ENCODE measurements around the gene NRG4.
"Not testable (repeated sequence)": the region's sequence is repeated elsewhere in the genome, so short reads cannot be mapped to it uniquely, and the experiment has no call there.

The NRG4 gene

GRCh38 chr15:75918135-75918534 is 94.1 kb downstream of the NRG4 start:
- no peaks in the 10 kb centered on the region for H3K4me1 ChIP-seq (ENCODE audit: control insufficient read depth in 1 of 2, insufficient read depth in 2 of 2, low read length in 2 of 2)
- H3K4ac ChIP-seq (ENCODE audit: low read depth, low read length): no peak overlapping the region
- WGBS (ENCODE audit: extremely low coverage, insufficient coverage, insufficient read length): no CpG with 5 or more reads among the region's 1 CpG
- DNase-seq: no peak
- H3K4me3 ChIP-seq (ENCODE audit: low read depth, low read length): no peak overlapping the region
- no peak overlapping the region for H4K12ac ChIP-seq (ENCODE audit: low read depth, low read length)
- H3K14ac ChIP-seq (ENCODE audit: low read length): no peak overlapping the region
- H2BK120ac ChIP-seq (ENCODE audit: insufficient read depth, low read length, poor library complexity): no peak overlapping the region
- H3K18ac ChIP-seq (ENCODE audit: low read length): no peak overlapping the region
- H3K36me3 ChIP-seq (ENCODE audit: control insufficient read depth in 1 of 2, insufficient read depth in 2 of 2, low read length in 2 of 2): peaks cover 9 to 38% of the 10 kb centered on the region in 2 experiments
- H4K8ac ChIP-seq (ENCODE audit: low read depth, low read length): no peak overlapping the region
- no peak overlapping the region for H2BK5ac ChIP-seq (ENCODE audit: low read depth, low read length, poor library complexity)
- H3K79me2 ChIP-seq (ENCODE audit: control insufficient read depth, insufficient read depth, low read length, poor library complexity): no peaks in the 10 kb centered on the region
- no peaks in the 10 kb centered on the region for H3K27me3 ChIP-seq (ENCODE audit: insufficient read depth, low read length)
- H3K79me1 ChIP-seq (ENCODE audit: low read length): no peaks in the 10 kb centered on the region
- no peak overlapping the region for H2BK12ac ChIP-seq (ENCODE audit: low read length)
- no peak overlapping the region for H3K23ac ChIP-seq (ENCODE audit: low read length)
- no peak overlapping the region for H3K4me2 ChIP-seq (ENCODE audit: low read length)
- no peak overlapping the region for H2AFZ ChIP-seq (ENCODE audit: insufficient read depth, low read length, poor library complexity)
- H2AK5ac ChIP-seq (ENCODE audit: low read length): no peak overlapping the region
- no peak overlapping the region for H3K9ac ChIP-seq (ENCODE audit: low read length)
- H3K9me3 ChIP-seq (ENCODE audit: insufficient read depth, low read depth, low read length): no peaks in the 10 kb centered on the region
- H3K27ac ChIP-seq (ENCODE audit: low read depth, low read length): no peak overlapping the region
- H4K91ac ChIP-seq (ENCODE audit: low read depth, low read length): no peak overlapping the region

DNA sequence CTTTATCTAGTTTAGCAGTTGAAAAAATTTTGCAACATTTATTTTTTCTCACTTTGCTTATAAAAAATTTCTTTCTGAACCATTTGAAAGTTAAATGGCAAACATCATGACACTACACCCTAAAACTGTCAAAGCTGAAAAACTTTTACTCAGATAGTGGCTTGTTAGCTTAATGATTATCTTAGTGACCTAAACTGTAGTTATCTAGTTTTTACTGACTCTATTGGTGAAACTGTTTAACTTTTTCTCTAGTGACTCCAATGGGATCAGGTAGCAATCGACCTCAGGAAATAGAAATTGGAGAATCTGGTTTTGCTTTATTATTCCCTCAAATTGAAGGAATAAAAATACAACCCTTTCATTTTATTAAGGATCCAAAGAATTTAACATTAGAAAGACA is 95.2 kb downstream of the NRG4 start:
- no peak overlapping the region for H3K4ac ChIP-seq (ENCODE audit: low read depth, low read length)
- no peak overlapping the region for H4K8ac ChIP-seq (ENCODE audit: low read depth, low read length)
- H3K18ac ChIP-seq (ENCODE audit: low read length): no peak overlapping the region
- no CpG with 5 or more reads among the region's 1 CpG for WGBS (ENCODE audit: extremely low coverage, insufficient coverage, insufficient read length)
- no peak overlapping the region for H4K91ac ChIP-seq (ENCODE audit: low read depth, low read length)
- no peak for DNase-seq
- no peak overlapping the region for H3K4me3 ChIP-seq (ENCODE audit: low read depth, low read length)
- H3K79me1 ChIP-seq (ENCODE audit: low read length): no peaks in the 10 kb centered on the region
- no peak overlapping the region for H3K9ac ChIP-seq (ENCODE audit: low read length)
- no peak overlapping the region for H2BK120ac ChIP-seq (ENCODE audit: insufficient read depth, low read length, poor library complexity)
- no peak overlapping the region for H3K14ac ChIP-seq (ENCODE audit: low read length)
- no peak overlapping the region for H2BK12ac ChIP-seq (ENCODE audit: low read length)
- no peaks in the 10 kb centered on the region for H3K79me2 ChIP-seq (ENCODE audit: control insufficient read depth, insufficient read depth, low read length, poor library complexity)
- H2AK5ac ChIP-seq (ENCODE audit: low read length): no peak overlapping the region
- H3K36me3 ChIP-seq (ENCODE audit: control insufficient read depth in 1 of 2, insufficient read depth in 2 of 2, low read length in 2 of 2): peaks cover 9 to 30% of the 10 kb centered on the region in 2 experiments
- no peak overlapping the region for H3K4me2 ChIP-seq (ENCODE audit: low read length)
- H3K4me1 ChIP-seq (ENCODE audit: control insufficient read depth in 1 of 2, insufficient read depth in 2 of 2, low read length in 2 of 2): no peaks in the 10 kb centered on the region
- no peak overlapping the region for H3K23ac ChIP-seq (ENCODE audit: low read length)
- H3K27me3 ChIP-seq (ENCODE audit: insufficient read depth, low read length): no peaks in the 10 kb centered on the region
- H4K12ac ChIP-seq (ENCODE audit: low read depth, low read length): no peak overlapping the region
- H3K27ac ChIP-seq (ENCODE audit: low read depth, low read length): no peak overlapping the region
- H2BK5ac ChIP-seq (ENCODE audit: low read depth, low read length, poor library complexity): no peak overlapping the region
- H2AFZ ChIP-seq (ENCODE audit: insufficient read depth, low read length, poor library complexity): no peak overlapping the region
- H3K9me3 ChIP-seq (ENCODE audit: insufficient read depth, low read depth, low read length): no peaks in the 10 kb centered on the region

GRCh38 chr15:75910355-75910754 is 101.9 kb downstream of the NRG4 start:
- not testable (repeated sequence) for H3K23ac ChIP-seq (ENCODE audit: low read length); H3K14ac ChIP-seq (ENCODE audit: low read length); H3K9ac ChIP-seq (ENCODE audit: low read length); H3K4me1 ChIP-seq (ENCODE audit: control insufficient read depth in 1 of 2, insufficient read depth in 2 of 2, low read length in 2 of 2); H3K79me2 ChIP-seq (ENCODE audit: control insufficient read depth, insufficient read depth, low read length, poor library complexity); H3K27ac ChIP-seq (ENCODE audit: low read depth, low read length); H2BK120ac ChIP-seq (ENCODE audit: insufficient read depth, low read length, poor library complexity); H2AFZ ChIP-seq (ENCODE audit: insufficient read depth, low read length, poor library complexity); H3K4me2 ChIP-seq (ENCODE audit: low read length); H2BK12ac ChIP-seq (ENCODE audit: low read length); H3K4me3 ChIP-seq (ENCODE audit: low read depth, low read length); H3K9me3 ChIP-seq (ENCODE audit: insufficient read depth, low read depth, low read length); DNase-seq; H4K12ac ChIP-seq (ENCODE audit: low read depth, low read length); H3K79me1 ChIP-seq (ENCODE audit: low read length); H4K91ac ChIP-seq (ENCODE audit: low read depth, low read length); H2AK5ac ChIP-seq (ENCODE audit: low read length); H3K4ac ChIP-seq (ENCODE audit: low read depth, low read length); H2BK5ac ChIP-seq (ENCODE audit: low read depth, low read length, poor library complexity); H4K8ac ChIP-seq (ENCODE audit: low read depth, low read length); H3K27me3 ChIP-seq (ENCODE audit: insufficient read depth, low read length); H3K18ac ChIP-seq (ENCODE audit: low read length)
- WGBS (ENCODE audit: extremely low coverage, insufficient coverage, insufficient read length): no CpG with 5 or more reads among the region's 3 CpGs
- H3K36me3 ChIP-seq (ENCODE audit: control insufficient read depth in 1 of 2, insufficient read depth in 2 of 2, low read length in 2 of 2): peaks cover 3 to 11% of the 10 kb centered on the region in 2 experiments

- no peak overlapping the region for H4K12ac ChIP-seq (ENCODE audit: low read depth, low read length)
- peak overlapping the region; percentile 2 for H3K4me2 ChIP-seq (ENCODE audit: low read length)
- no peaks in the 10 kb centered on the region for H3K27me3 ChIP-seq (ENCODE audit: insufficient read depth, low read length)
- H3K4me1 ChIP-seq (ENCODE audit: control insufficient read depth in 1 of 2, insufficient read depth in 2 of 2, low read length in 2 of 2): peaks cover 4 to 15% of the 10 kb centered on the region in 2 experiments
- no peak overlapping the region for H2BK12ac ChIP-seq (ENCODE audit: low read length)
- peaks cover 12% of the 10 kb centered on the region for H3K79me2 ChIP-seq (ENCODE audit: control insufficient read depth, insufficient read depth, low read length, poor library complexity)
- H3K9me3 ChIP-seq (ENCODE audit: insufficient read depth, low read depth, low read length): no peaks in the 10 kb centered on the region
- H3K4ac ChIP-seq (ENCODE audit: low read depth, low read length): peak overlapping the region; percentile 71
- no peak overlapping the region for H3K18ac ChIP-seq (ENCODE audit: low read length)
- H3K4me3 ChIP-seq (ENCODE audit: low read depth, low read length): no peak overlapping the region
- H3K23ac ChIP-seq (ENCODE audit: low read length): no peak overlapping the region
- WGBS (ENCODE audit: extremely low coverage, insufficient coverage, insufficient read length): no CpG with 5 or more reads among the region's 5 CpGs
- H2BK120ac ChIP-seq (ENCODE audit: insufficient read depth, low read length, poor library complexity): no peak overlapping the region
- H4K8ac ChIP-seq (ENCODE audit: low read depth, low read length): no peak overlapping the region
- H2AFZ ChIP-seq (ENCODE audit: insufficient read depth, low read length, poor library complexity): no peak overlapping the region
- H2AK5ac ChIP-seq (ENCODE audit: low read length): no peak overlapping the region
- H4K91ac ChIP-seq (ENCODE audit: low read depth, low read length): no peak overlapping the region
- H2BK5ac ChIP-seq (ENCODE audit: low read depth, low read length, poor library complexity): no peak overlapping the region
- no peak overlapping the region for H3K9ac ChIP-seq (ENCODE audit: low read length)
- no peak for DNase-seq
- H3K36me3 ChIP-seq (ENCODE audit: control insufficient read depth in 1 of 2, insufficient read depth in 2 of 2, low read length in 2 of 2): peaks cover 0 to 5% of the 10 kb centered on the region in 2 experiments
- H3K14ac ChIP-seq (ENCODE audit: low read length): no peak overlapping the region
- H3K79me1 ChIP-seq (ENCODE audit: low read length): peaks cover 15% of the 10 kb centered on the region
- H3K27ac ChIP-seq (ENCODE audit: low read depth, low read length): no peak overlapping the region
Measured at GRCh38 chr15:75905231-75905630, 107.0 kb downstream of the NRG4 start.

Data from trophoblast cell (in vitro differentiated cells and primary cell).